CD4-positive, alpha-beta T cell (primary cell): ENCODE data around the gene ESRRB. TPM values are rescaled to one million over a fixed set of nuclear protein-coding genes. Genes with fewer than 3 reads are reported as not detected.

Source experiments
- ATAC-seq: fragments of 200-7000 bp; cut with Tn5 transposase; one replicate; pipeline ENCODE4 v1.10.0; 2022; ENCODE audit warnings: mild to moderate bottlenecking; ENCODE audit not compliant: poor library complexity
- CTCF ChIA-PET: fragments of 350-600 bp; sonication (Branson Sonifier 250); formaldehyde crosslinking; loops from one replicate; lab custom pipeline; 2021; ENCODE audit warnings: antibody characterized with exemption, inconsistent platforms; lab: Charles Lee
- POLR2A ChIA-PET: fragments of 350-600 bp; sonication (Branson Sonifier 250); formaldehyde crosslinking; loops from one replicate; lab custom pipeline; 2021; ENCODE audit warnings: antibody characterized with exemption, inconsistent platforms; lab: Charles Lee
- DNase-seq, 14 experiments: peaks; one replicate each; pipeline ENCODE4 v3.0.0-alpha.2; 2013 to 2020; ENCODE audit warnings: mixed read lengths in 2 of 14
- H3K27ac ChIP-seq, 2 donors: one replicate each; pipeline versions ENCODE4 v1.5.1 to v1.7.0; 2013; ENCODE audit warnings: low read length in 2 of 2, low read depth in 1 of 2, mild to moderate bottlenecking in 1 of 2
- H3K27me3 ChIP-seq, 2 experiments: 1 replicate in 1 of 2; 2 replicates in 1 of 2; pipeline versions ENCODE4 v1.6.1 to v1.7.0; 2013; ENCODE audit warnings: low read length in 2 of 2, control low read depth in 1 of 2, mild to moderate bottlenecking in 1 of 2, moderate library complexity in 1 of 2; ENCODE audit not compliant: insufficient read depth in 2 of 2, control insufficient read depth in 1 of 2
- H3K36me3 ChIP-seq: one replicate; pipeline ENCODE4 v1.6.1; 2013; ENCODE audit warnings: low read length, control low read depth; ENCODE audit not compliant: insufficient read depth
- H3K4me1 ChIP-seq: one replicate; pipeline ENCODE4 v1.6.1; 2013; ENCODE audit warnings: low read length, control low read depth; ENCODE audit not compliant: insufficient read depth
- H3K4me3 ChIP-seq: one replicate; pipeline ENCODE4 v1.5.1; 2013; ENCODE audit warnings: mild to moderate bottlenecking, low read length, moderate library complexity
- H3K9me3 ChIP-seq, 2 experiments: 1 replicate in 1 of 2; 2 replicates in 1 of 2; pipeline versions ENCODE4 v1.6.1 to v1.7.0; 2013; ENCODE audit warnings: low read length in 2 of 2, mild to moderate bottlenecking in 2 of 2, control low read depth in 1 of 2, moderate library complexity in 1 of 2; ENCODE audit not compliant: control insufficient read depth in 1 of 2, insufficient read depth in 1 of 2
- H3K27ac Mint-ChIP-seq: one replicate; pipeline ENCODE4 v1.8.0; 2020; ENCODE audit warnings: mixed read lengths
- H3K27me3 Mint-ChIP-seq: one replicate; pipeline ENCODE4 v1.8.0; 2021; ENCODE audit warnings: mixed read lengths
- H3K36me3 Mint-ChIP-seq: one replicate; pipeline ENCODE4 v1.8.0; 2021; ENCODE audit warnings: low read depth, mixed read lengths
- H3K4me1 Mint-ChIP-seq: one replicate; pipeline ENCODE4 v1.8.0; 2021; ENCODE audit warnings: low read depth, mixed read lengths
- H3K4me3 Mint-ChIP-seq: one replicate; pipeline ENCODE4 v1.8.0; 2020; ENCODE audit warnings: mild to moderate bottlenecking, mixed read lengths
- H3K9me3 Mint-ChIP-seq: one replicate; pipeline ENCODE4 v1.8.0; 2020; ENCODE audit warnings: mixed read lengths
- CTCF ChIP-seq: fragments of 200-600 bp; IDR thresholded peaks from one replicate; pipeline ENCODE4 v1.8.0; 2022; ENCODE audit warnings: antibody characterized with exemption, mild to moderate bottlenecking
- intact Hi-C, 2 experiments: fragments of 100-400 bp; cut with DNase I in 1 of 2; cut with micrococcal nuclease in 1 of 2; formaldehyde crosslinking; loops; one replicate each; pipeline versions ENCODE4 v1.15.1 to v1.9.0; 2023 to 2025; cut with DNase I, micrococcal nuclease
- total RNA-seq, 174 experiments: library from RNA in 2 of 174; stranded (reverse) in 2 of 174; gene quantifications; one replicate each; pipeline ENCODE4 v1.2.3 and lab custom pipeline; 2021 to 2026

The ESRRB gene
- total RNA-seq, 2 experiments from 2014 or later, result 0.17 to 0.27 TPM

- Mint-ChIP-seq H3K4me1 (no peaks in the 10 kb centered on the region), H3K9me3 (no peaks in the 10 kb centered on the region), H3K27me3 (peaks cover 82% of the 10 kb centered on the region), H3K36me3 (no peaks in the 10 kb centered on the region), H3K4me3 (no peak overlapping the region), H3K27ac (no peak overlapping the region)
- ATAC-seq, result no peak
- H3K36me3 ChIP-seq, result no peaks in the 10 kb centered on the region
- ChIA-PET CTCF (no interaction called here), POLR2A (no interaction called here)
- no peak overlapping the region for H3K27ac ChIP-seq
- H3K9me3 ChIP-seq, result no peaks in the 10 kb centered on the region
- peaks cover 5% of the 10 kb centered on the region for H3K4me1 ChIP-seq
- no peak overlapping the region for H3K4me3 ChIP-seq
- TF ChIP-seq CTCF, result no peak
- peaks cover 30 to 51% of the 10 kb centered on the region in 2 experiments for H3K27me3 ChIP-seq
- no peak for DNase-seq
- intact Hi-C loops, result no loop called here
Measured at GRCh38 chr14:76385435-76385834, 9.5 kb downstream of the ESRRB start.

GRCh38 chr14:76386944-76387782, 11.2 kb downstream of the ESRRB start:
- no peak overlapping the region for H3K27ac ChIP-seq
- intact Hi-C loops, result no loop called here

GRCh38 chr14:76389841-76390240, 13.9 kb downstream of the ESRRB start:
- TF ChIP-seq CTCF, result no peak
- Histone ChIP-seq H3K4me3 (no peak overlapping the region), H3K4me1 (peaks cover 5% of the 10 kb centered on the region), H3K27me3 (peaks cover 11 to 34% of the 10 kb centered on the region in 2 experiments), H3K9me3 (no peaks in the 10 kb centered on the region), H3K27ac (no peak overlapping the region), H3K36me3 (no peaks in the 10 kb centered on the region)
- ChIA-PET CTCF (no interaction called here), POLR2A (no interaction called here)
- Mint-ChIP-seq H3K4me3 (no peak overlapping the region), H3K4me1 (no peaks in the 10 kb centered on the region), H3K9me3 (no peaks in the 10 kb centered on the region), H3K36me3 (no peaks in the 10 kb centered on the region), H3K27me3 (peaks cover 46% of the 10 kb centered on the region), H3K27ac (no peak overlapping the region)
- DNase-seq, result no peak
- intact Hi-C loops, result no loop called here
- no peak for ATAC-seq

More at GRCh38 chr14:76386944-76387782, 11.2 kb downstream of the ESRRB start:
- no peaks in the 10 kb centered on the region for H3K9me3 ChIP-seq
- DNase-seq (peak; percentile 13 to 63 (median 34)), ATAC-seq (peak; percentile 48)
- Mint-ChIP-seq H3K27me3 (peaks cover 65% of the 10 kb centered on the region), H3K27ac (no peak overlapping the region), H3K4me1 (no peaks in the 10 kb centered on the region), H3K4me3 (no peak overlapping the region), H3K9me3 (no peaks in the 10 kb centered on the region), H3K36me3 (no peaks in the 10 kb centered on the region)
- no peak overlapping the region for H3K4me3 ChIP-seq
- peaks cover 15 to 51% of the 10 kb centered on the region in 2 experiments for H3K27me3 ChIP-seq
- CTCF ChIA-PET, result interaction anchor here (0.8 to 1.2 kb wide), 3 partner anchors 9 to 480 kb away, joined by 4 to 7 read pairs (median 5); no protein-coding TSS in a partner anchor
- POLR2A ChIA-PET, result interaction anchor here (0.6 kb wide), 1 partner anchor 245 kb away, joined by 5 read pairs; no protein-coding TSS in a partner anchor
- H3K36me3 ChIP-seq, result no peaks in the 10 kb centered on the region
- peaks cover 5% of the 10 kb centered on the region for H3K4me1 ChIP-seq
- peak; percentile 55 for TF ChIP-seq CTCF
